GM21529 (cell line): ENCODE results near the gene KRT74.
"Not testable (repeated sequence)": the region's sequence is repeated elsewhere in the genome, so short reads cannot be mapped to it uniquely, and the experiment has no call there.

Source experiments
- ATAC-seq: cut with Tn5 transposase; IDR thresholded peaks from one replicate; pipeline ENCODE4 v1.9.1; 2021; ENCODE audit not compliant: unreplicated experiment

Gene KRT74

GRCh38 chr12:52603314-52603713, 29.7 kb upstream of the KRT74 start:
- no peak for ATAC-seq

GRCh38 chr12:52602552-52602951, 28.9 kb upstream of the KRT74 start:
- ATAC-seq = no peak

- no peak for ATAC-seq
Observed at GRCh38 chr12:52601671-52602070, 28.0 kb upstream of the KRT74 start.

GRCh38 chr12:52600941-52601481, 27.4 kb upstream of the KRT74 start, which contains the start of gene KRT72:
Gene KRT72 (minus strand): TSS chr12:52601463. CDS start chr12:52601452, 11 bp downstream.
- ATAC-seq = no peak

GRCh38 chr12:52600475-52600874, 26.8 kb upstream of the KRT74 start:
- ATAC-seq = no peak

GRCh38 chr12:52600071-52600470, 26.4 kb upstream of the KRT74 start:
- no peak for ATAC-seq

GRCh38 chr12:52598966-52599365, 25.3 kb upstream of the KRT74 start:
- ATAC-seq = no peak

GRCh38 chr12:52594237-52594636, 20.6 kb upstream of the KRT74 start:
- not testable (repeated sequence) for ATAC-seq

- no peak for ATAC-seq
Observed at GRCh38 chr12:52591521-52591920, 17.9 kb upstream of the KRT74 start.

GRCh38 chr12:52590021-52590420, 16.4 kb upstream of the KRT74 start:
- ATAC-seq = no peak

- ATAC-seq = no peak
Observed at GRCh38 chr12:52587563-52587962, 13.9 kb upstream of the KRT74 start.

GRCh38 chr12:52585946-52586345, 12.3 kb upstream of the KRT74 start:
- ATAC-seq = no peak

GRCh38 chr12:52585066-52585465, 11.4 kb upstream of the KRT74 start:
- no peak for ATAC-seq

- ATAC-seq = no peak
Observed at GRCh38 chr12:52584156-52584682, 10.6 kb upstream of the KRT74 start.

GRCh38 chr12:52582971-52583456, 9.4 kb upstream of the KRT74 start:
- ATAC-seq = no peak

- no peak for ATAC-seq
Observed at GRCh38 chr12:52582486-52582885, 8.8 kb upstream of the KRT74 start.

GRCh38 chr12:52581481-52581880, 7.8 kb upstream of the KRT74 start:
- ATAC-seq = no peak

- no peak for ATAC-seq
Observed at GRCh38 chr12:52581066-52581465, 7.4 kb upstream of the KRT74 start.

- no peak for ATAC-seq
Observed at GRCh38 chr12:52580496-52580895, 6.9 kb upstream of the KRT74 start.

- no peak for ATAC-seq
Observed at GRCh38 chr12:52579468-52580465, 6.1 kb upstream of the KRT74 start.

GRCh38 chr12:52578469-52578868, 4.8 kb upstream of the KRT74 start:
- ATAC-seq = no peak

GRCh38 chr12:52577316-52577715, 3.7 kb upstream of the KRT74 start:
- ATAC-seq = no peak
